ENCODE results near the gene TMEM150C.

Gene TMEM150C

GRCh38 chr4:82542642-82543041, 19.1 kb downstream of the TMEM150C start:
- Histone ChIP-seq H3K27me3 (no peaks in the 10 kb centered on the region), H3K9me3 (no peaks in the 10 kb centered on the region)
- TF ChIP-seq CTCF (IDR thresholded peaks at IDR 0.05) = no peak

DNA sequence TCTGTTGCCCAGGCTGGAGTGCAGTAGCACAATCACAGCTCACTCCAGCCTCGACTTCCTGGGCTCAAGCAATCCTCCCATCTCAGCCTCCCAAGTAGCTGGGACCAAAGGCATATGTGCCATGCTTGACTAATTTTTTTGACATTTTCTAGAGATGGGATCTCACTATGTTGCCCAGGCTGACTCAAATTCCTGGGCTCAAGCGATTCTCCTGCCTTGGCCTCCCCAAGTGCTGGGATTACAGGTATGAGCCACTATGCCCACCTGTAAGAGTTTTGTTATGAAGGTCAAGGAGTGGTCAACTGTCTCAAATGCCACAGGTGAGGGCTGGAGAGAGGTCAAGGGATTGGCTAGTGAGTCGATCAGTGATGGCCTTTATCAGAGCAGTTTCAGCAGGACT, 32.5 kb downstream of the TMEM150C start:
- Histone ChIP-seq H3K9me3 (no peaks in the 10 kb centered on the region), H3K4me3 (ENCODE audit: low read depth in 1 of 2, low read length in 1 of 2) (no peak overlapping the region), H3K27ac (no peak overlapping the region), H3K36me3 (no peaks in the 10 kb centered on the region), H3K27me3 (no peaks in the 10 kb centered on the region), H3K4me1 (ENCODE audit: control insufficient read depth in 1 of 2, insufficient read depth in 1 of 2, low read depth in 1 of 2, low read length in 1 of 2) (no peaks in the 10 kb centered on the region)
- no peak for TF ChIP-seq CTCF (IDR thresholded peaks at IDR 0.05)

More at GRCh38 chr4:82542642-82543041, 19.1 kb downstream of the TMEM150C start:
- Histone ChIP-seq H3K36me3 (no peaks in the 10 kb centered on the region), H3K4me3 (ENCODE audit: low read depth in 1 of 2, low read length in 1 of 2) (no peak overlapping the region), H3K27ac (no peak overlapping the region), H3K4me1 (ENCODE audit: control insufficient read depth in 1 of 2, insufficient read depth in 1 of 2, low read depth in 1 of 2, low read length in 1 of 2) (no peaks in the 10 kb centered on the region)

GRCh38 chr4:82528868-82529267, 32.9 kb downstream of the TMEM150C start:
- Histone ChIP-seq H3K4me3 (ENCODE audit: low read depth in 1 of 2, low read length in 1 of 2) (no peak overlapping the region), H3K27ac (no peak overlapping the region), H3K27me3 (no peaks in the 10 kb centered on the region), H3K4me1 (ENCODE audit: control insufficient read depth in 1 of 2, insufficient read depth in 1 of 2, low read depth in 1 of 2, low read length in 1 of 2) (no peaks in the 10 kb centered on the region), H3K9me3 (no peaks in the 10 kb centered on the region), H3K36me3 (no peaks in the 10 kb centered on the region)
- TF ChIP-seq CTCF (IDR thresholded peaks at IDR 0.05) = no peak

DNA sequence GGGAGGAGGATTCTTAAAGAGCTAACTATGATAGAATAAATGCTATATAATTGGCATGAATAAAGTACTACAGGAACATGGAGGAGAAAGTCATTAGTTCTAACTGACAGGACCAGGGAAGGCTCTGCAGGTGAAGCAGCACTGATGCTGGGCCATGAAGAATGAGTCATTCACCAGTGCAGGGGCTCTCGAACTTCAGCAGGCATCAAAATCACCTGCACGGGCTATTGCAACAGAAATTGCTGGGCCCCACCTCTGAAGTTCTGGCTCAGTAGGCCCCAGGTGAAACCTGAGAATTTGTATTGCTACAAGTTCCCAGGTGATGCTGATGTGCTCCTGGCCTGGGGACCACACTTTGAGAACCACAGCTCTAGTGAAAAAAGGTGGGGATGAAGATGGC, 33.7 kb downstream of the TMEM150C start:
- TF ChIP-seq CTCF (IDR thresholded peaks at IDR 0.05) = no peak

GRCh38 chr4:82525307-82525911, 36.4 kb downstream of the TMEM150C start:
- no peak overlapping the region for H3K27ac ChIP-seq
- H3K27me3 ChIP-seq = no peaks in the 10 kb centered on the region
- no peaks in the 10 kb centered on the region for H3K36me3 ChIP-seq
- H3K9me3 ChIP-seq = no peaks in the 10 kb centered on the region
- no peak overlapping the region for H3K4me3 ChIP-seq (ENCODE audit: low read depth in 1 of 2, low read length in 1 of 2)
- no peak for TF ChIP-seq CTCF (IDR thresholded peaks at IDR 0.05)
- no peaks in the 10 kb centered on the region for H3K4me1 ChIP-seq (ENCODE audit: control insufficient read depth in 1 of 2, insufficient read depth in 1 of 2, low read depth in 1 of 2, low read length in 1 of 2)

More for the DNA sequence above, 33.7 kb downstream of the TMEM150C start:
- Histone ChIP-seq H3K4me3 (ENCODE audit: low read depth in 1 of 2, low read length in 1 of 2) (no peak overlapping the region), H3K36me3 (no peaks in the 10 kb centered on the region), H3K27ac (no peak overlapping the region), H3K9me3 (no peaks in the 10 kb centered on the region), H3K4me1 (ENCODE audit: control insufficient read depth in 1 of 2, insufficient read depth in 1 of 2, low read depth in 1 of 2, low read length in 1 of 2) (no peaks in the 10 kb centered on the region), H3K27me3 (no peaks in the 10 kb centered on the region)

All from neutrophil (primary cell).